Upper lobe of left lung (tissue), 4 donors: ENCODE measurements around the gene DPP6.

Experiments used
- CTCF ChIP-seq, 6 experiments: fragments of 450-650 bp in 4 of 6; fragments of 200-600 bp in 2 of 6; sonication (generic) in 2 of 6; IDR thresholded peaks; one replicate each; pipeline ENCODE4 v1.5.1; 2016 to 2019; ENCODE audit warnings: antibody characterized with exemption in 6 of 6
- EP300 ChIP-seq, 4 donors: sonication (generic); formaldehyde crosslinking; IDR thresholded peaks; one replicate each; pipeline ENCODE4 v1.5.1; 2017; ENCODE audit warnings: antibody characterized with exemption in 4 of 4, control low read depth in 2 of 4
- POLR2A ChIP-seq, 4 donors: fragments of 450-650 bp; IDR thresholded peaks; one replicate each; pipeline ENCODE4 v1.5.1; 2016 to 2017; ENCODE audit warnings: antibody characterized with exemption in 4 of 4, mild to moderate bottlenecking in 2 of 4
- POLR2AphosphoS5 ChIP-seq, 2 donors: sonication (generic); formaldehyde crosslinking; IDR thresholded peaks; one replicate each; pipeline ENCODE4 v1.5.1; 2017; ENCODE audit warnings: antibody characterized with exemption in 2 of 2

DNA sequence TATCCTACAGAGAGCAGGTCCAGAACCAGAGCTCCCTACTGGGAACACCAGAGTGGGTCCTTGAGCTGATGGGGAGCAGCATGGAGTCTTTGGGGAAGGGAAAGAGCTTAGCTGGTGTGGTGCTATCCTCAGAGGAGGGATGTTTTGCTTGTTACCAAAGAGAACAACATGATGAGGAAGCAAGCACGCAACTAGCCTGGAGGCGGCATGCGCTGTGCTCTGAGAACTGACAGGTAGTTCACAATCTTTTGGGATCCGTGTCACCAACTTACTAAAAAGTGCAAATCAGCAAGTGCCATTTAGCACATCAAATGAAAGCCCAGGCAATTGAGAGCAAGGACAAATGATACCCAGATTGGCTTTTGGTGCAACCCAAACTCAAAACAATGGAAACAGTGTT is 257.9 kb downstream of the DPP6 start:
- TF ChIP-seq POLR2AphosphoS5 (IDR thresholded peaks at IDR 0.05) = no peak
- TF ChIP-seq POLR2A (IDR thresholded peaks at IDR 0.05) = no peak
- TF ChIP-seq CTCF (IDR thresholded peaks at IDR 0.05) = no peak
- no peak for TF ChIP-seq EP300 (IDR thresholded peaks at IDR 0.05)
